Measurements from ENCODE around the gene DUSP9.
A peak's percentile ranks its signal among the peaks of the same experiment; 100 is the strongest.

The DUSP9 gene

GRCh38 chrX:153657161-153657560 is 10.2 kb downstream of the DUSP9 start:
- no peak for DNase-seq (ENCODE audit: insufficient read length, low spot score)
- no peak for FAIRE-seq
- TF ChIP-seq POLR2AphosphoS5 (IDR thresholded peaks at IDR 0.05; ENCODE audit: low read depth, low read length) (no peak), POU2F2 (IDR thresholded peaks at IDR 0.05; ENCODE audit: low read depth, low read length) (no peak), POLR2A (IDR thresholded peaks at IDR 0.05; ENCODE audit: low read depth, low read length) (no peak), SPI1 (IDR thresholded peaks at IDR 0.05; ENCODE audit: low read depth, low read length) (no peak), PAX5 (IDR thresholded peaks at IDR 0.05; ENCODE audit: insufficient read depth, low read length, severe bottlenecking) (no peak), TAF1 (IDR thresholded peaks at IDR 0.05; ENCODE audit: low read depth, low read length) (no peak)

GRCh38 chrX:153659268-153659667 is 12.3 kb downstream of the DUSP9 start:
- no peak for FAIRE-seq

GRCh38 chrX:153662266-153662665 is 15.3 kb downstream of the DUSP9 start:
- TF ChIP-seq PAX5 (IDR thresholded peaks at IDR 0.05; ENCODE audit: insufficient read depth, low read length, severe bottlenecking) (no peak), TAF1 (IDR thresholded peaks at IDR 0.05; ENCODE audit: low read depth, low read length) (no peak)
- FAIRE-seq (peak; percentile 51), DNase-seq (ENCODE audit: insufficient read length, low spot score) (no peak)

More at GRCh38 chrX:153659268-153659667, 12.3 kb downstream of the DUSP9 start:
- no peak for DNase-seq (ENCODE audit: insufficient read length, low spot score)
- no peak for TF ChIP-seq POLR2A (IDR thresholded peaks at IDR 0.05; ENCODE audit: low read depth, low read length)
- no peak for TF ChIP-seq SPI1 (IDR thresholded peaks at IDR 0.05; ENCODE audit: low read depth, low read length)
- no peak for TF ChIP-seq POLR2AphosphoS5 (IDR thresholded peaks at IDR 0.05; ENCODE audit: low read depth, low read length)
- TF ChIP-seq PAX5 (IDR thresholded peaks at IDR 0.05; ENCODE audit: insufficient read depth, low read length, severe bottlenecking): no peak
- TF ChIP-seq TAF1 (IDR thresholded peaks at IDR 0.05; ENCODE audit: low read depth, low read length): no peak
- TF ChIP-seq POU2F2 (IDR thresholded peaks at IDR 0.05; ENCODE audit: low read depth, low read length): no peak

GRCh38 chrX:153665726-153666306 is 18.8 kb downstream of the DUSP9 start:
- no peak for FAIRE-seq
- DNase-seq (ENCODE audit: insufficient read length, low spot score): no peak

GRCh38 chrX:153667281-153667955 is 20.4 kb downstream of the DUSP9 start:
- FAIRE-seq (no peak), DNase-seq (ENCODE audit: insufficient read length, low spot score) (no peak)
- TF ChIP-seq TAF1 (IDR thresholded peaks at IDR 0.05; ENCODE audit: low read depth, low read length) (no peak), SPI1 (IDR thresholded peaks at IDR 0.05; ENCODE audit: low read depth, low read length) (no peak), POLR2AphosphoS5 (IDR thresholded peaks at IDR 0.05; ENCODE audit: low read depth, low read length) (no peak), POU2F2 (IDR thresholded peaks at IDR 0.05; ENCODE audit: low read depth, low read length) (no peak), PAX5 (IDR thresholded peaks at IDR 0.05; ENCODE audit: insufficient read depth, low read length, severe bottlenecking) (no peak), POLR2A (IDR thresholded peaks at IDR 0.05; ENCODE audit: low read depth, low read length) (no peak)

More at GRCh38 chrX:153665726-153666306, 18.8 kb downstream of the DUSP9 start:
- TF ChIP-seq POU2F2 (IDR thresholded peaks at IDR 0.05; ENCODE audit: low read depth, low read length): no peak
- TF ChIP-seq PAX5 (IDR thresholded peaks at IDR 0.05; ENCODE audit: insufficient read depth, low read length, severe bottlenecking): no peak
- TF ChIP-seq POLR2A (IDR thresholded peaks at IDR 0.05; ENCODE audit: low read depth, low read length): no peak
- no peak for TF ChIP-seq SPI1 (IDR thresholded peaks at IDR 0.05; ENCODE audit: low read depth, low read length)

GRCh38 chrX:153667956-153668396 is 21.0 kb downstream of the DUSP9 start:
- peak; percentile 94 for FAIRE-seq

GRCh38 chrX:153668423-153669173 is 21.6 kb downstream of the DUSP9 start:
- DNase-seq (ENCODE audit: insufficient read length, low spot score) (no peak), FAIRE-seq (no peak)
- TF ChIP-seq POLR2AphosphoS5 (IDR thresholded peaks at IDR 0.05; ENCODE audit: low read depth, low read length) (no peak), POLR2A (IDR thresholded peaks at IDR 0.05; ENCODE audit: low read depth, low read length) (no peak), TAF1 (IDR thresholded peaks at IDR 0.05; ENCODE audit: low read depth, low read length) (no peak), PAX5 (IDR thresholded peaks at IDR 0.05; ENCODE audit: insufficient read depth, low read length, severe bottlenecking) (no peak), SPI1 (IDR thresholded peaks at IDR 0.05; ENCODE audit: low read depth, low read length) (no peak), POU2F2 (IDR thresholded peaks at IDR 0.05; ENCODE audit: low read depth, low read length) (no peak)

More at GRCh38 chrX:153667956-153668396, 21.0 kb downstream of the DUSP9 start:
- DNase-seq (ENCODE audit: insufficient read length, low spot score): peak; percentile 64
- TF ChIP-seq PAX5 (IDR thresholded peaks at IDR 0.05; ENCODE audit: insufficient read depth, low read length, severe bottlenecking) (no peak), POLR2AphosphoS5 (IDR thresholded peaks at IDR 0.05; ENCODE audit: low read depth, low read length) (no peak), TAF1 (IDR thresholded peaks at IDR 0.05; ENCODE audit: low read depth, low read length) (no peak), SPI1 (IDR thresholded peaks at IDR 0.05; ENCODE audit: low read depth, low read length) (no peak), POLR2A (IDR thresholded peaks at IDR 0.05; ENCODE audit: low read depth, low read length) (no peak), POU2F2 (IDR thresholded peaks at IDR 0.05; ENCODE audit: low read depth, low read length) (no peak)

GRCh38 chrX:153669174-153669890 is 22.3 kb downstream of the DUSP9 start:
- FAIRE-seq: peak; percentile 38
- peak; percentile 63 for DNase-seq (ENCODE audit: insufficient read length, low spot score)
- TF ChIP-seq POLR2A (IDR thresholded peaks at IDR 0.05; ENCODE audit: low read depth, low read length) (no peak), TAF1 (IDR thresholded peaks at IDR 0.05; ENCODE audit: low read depth, low read length) (no peak), POU2F2 (IDR thresholded peaks at IDR 0.05; ENCODE audit: low read depth, low read length) (no peak), PAX5 (IDR thresholded peaks at IDR 0.05; ENCODE audit: insufficient read depth, low read length, severe bottlenecking) (no peak), POLR2AphosphoS5 (IDR thresholded peaks at IDR 0.05; ENCODE audit: low read depth, low read length) (no peak)
